Neural progenitor cell (in vitro differentiated cells): ENCODE measurements around the gene USP25. TPM values are rescaled to one million over a fixed set of nuclear protein-coding genes. Genes with fewer than 3 reads are reported as not detected.

Source experiments
- DNase-seq: peaks from one replicate; pipeline ENCODE4 v3.0.0-alpha.2; 2016; ENCODE audit warnings: low spot score
- H2AFZ ChIP-seq: fragments of 200-600 bp; sonication (generic); replicated peaks from 2 replicates; pipeline ENCODE4 v1.6.1; 2016; ENCODE audit warnings: antibody characterized with exemption
- H3F3A ChIP-seq: fragments of 200-600 bp; sonication (generic); 2 replicates; pipeline ENCODE4 v1.6.1; 2016; ENCODE audit warnings: antibody characterized with exemption, low read depth
- H3K27ac ChIP-seq: fragments of 200-600 bp; sonication (generic); 2 replicates; pipeline ENCODE4 v1.5.1; 2016; ENCODE audit warnings: mild to moderate bottlenecking
- H3K27me3 ChIP-seq: fragments of 200-600 bp; sonication (generic); 2 replicates; pipeline ENCODE4 v1.6.1; 2016; ENCODE audit warnings: mild to moderate bottlenecking, moderate library complexity
- H3K36me3 ChIP-seq: fragments of 200-600 bp; sonication (generic); 2 replicates; pipeline ENCODE4 v1.5.1; 2016
- H3K4me1 ChIP-seq: fragments of 200-600 bp; sonication (generic); 2 replicates; pipeline ENCODE4 v1.6.1; 2016; ENCODE audit warnings: mixed run types
- H3K4me2 ChIP-seq: fragments of 200-600 bp; sonication (generic); 2 replicates; pipeline ENCODE4 v1.6.1; 2016
- H3K4me3 ChIP-seq: fragments of 200-600 bp; sonication (generic); 2 replicates; pipeline ENCODE4 v1.5.1; 2016
- H3K79me2 ChIP-seq: fragments of 200-600 bp; sonication (generic); 2 replicates; pipeline ENCODE4 v1.6.1; 2016; ENCODE audit warnings: low read depth
- H3K9ac ChIP-seq: fragments of 200-600 bp; sonication (generic); 2 replicates; pipeline ENCODE4 v1.6.1; 2016
- H3K9me3 ChIP-seq: fragments of 200-600 bp; sonication (generic); 2 replicates; pipeline ENCODE4 v1.5.1; 2016; ENCODE audit warnings: low read depth
- H4K20me1 ChIP-seq: fragments of 200-600 bp; sonication (generic); 2 replicates; pipeline ENCODE4 v1.6.1; 2016; ENCODE audit warnings: low read depth
- H3K27ac Mint-ChIP-seq: 3 replicates; pipeline ENCODE4 v1.8.0; 2021; ENCODE audit warnings: mixed read lengths
- H3K27me3 Mint-ChIP-seq: 2 replicates; pipeline ENCODE4 v1.8.0; 2022; ENCODE audit warnings: low read depth, mild to moderate bottlenecking, inconsistent platforms, moderate library complexity, mixed read lengths; ENCODE audit not compliant: insufficient read depth
- H3K36me3 Mint-ChIP-seq: 3 replicates; pipeline ENCODE4 v1.8.0; 2021; ENCODE audit warnings: mixed read lengths
- H3K4me1 Mint-ChIP-seq: 3 replicates; pipeline ENCODE4 v1.8.0; 2021; ENCODE audit warnings: mixed read lengths
- H3K4me3 Mint-ChIP-seq: 3 replicates; pipeline ENCODE4 v1.8.0; 2021; ENCODE audit warnings: mild to moderate bottlenecking, moderate library complexity, mixed read lengths
- H3K9me3 Mint-ChIP-seq: 3 replicates; pipeline ENCODE4 v1.8.0; 2020; ENCODE audit warnings: mixed read lengths
- CTCF ChIP-seq: fragments of 200-600 bp; sonication (generic); IDR thresholded peaks from 2 replicates; pipeline ENCODE4 v1.5.1; 2017; ENCODE audit warnings: antibody characterized with exemption, mild to moderate bottlenecking
- EZH2 ChIP-seq: fragments of 200-600 bp; sonication (generic); IDR thresholded peaks from 2 replicates; pipeline ENCODE4 v1.6.1; 2017; ENCODE audit warnings: antibody characterized with exemption, mild to moderate bottlenecking, moderate library complexity
- EZH2phosphoT487 ChIP-seq: fragments of 200-600 bp; sonication (generic); IDR thresholded peaks from 2 replicates; pipeline ENCODE4 v1.6.1; 2017; ENCODE audit warnings: antibody characterized with exemption
- total RNA-seq: library from RNA; depleted of rRNA; stranded (reverse); fragments of >200 nt; gene quantifications from 2 replicates; pipeline ENCODE4 v1.2.3, GENCODE V29; 2015; ENCODE audit warnings: low replicate concordance

The USP25 gene
- total RNA-seq, 1 donor from 2014 or later = 36.4 TPM

- Mint-ChIP-seq H3K36me3 (peaks cover 23% of the 10 kb centered on the region), H3K9me3 (no peaks in the 10 kb centered on the region), H3K4me3 (no peak overlapping the region), H3K27ac (no peak overlapping the region), H3K4me1 (no peaks in the 10 kb centered on the region), H3K27me3 (no peaks in the 10 kb centered on the region)
- Histone ChIP-seq H3K4me1 (no peaks in the 10 kb centered on the region), H3K9me3 (no peaks in the 10 kb centered on the region), H3K27ac (no peak overlapping the region), H3F3A (peaks cover 10% of the 10 kb centered on the region), H3K9ac (no peak overlapping the region), H2AFZ (no peak overlapping the region), H3K79me2 (no peaks in the 10 kb centered on the region), H3K4me2 (no peak overlapping the region), H3K4me3 (no peak overlapping the region), H3K27me3 (no peaks in the 10 kb centered on the region), H4K20me1 (no peaks in the 10 kb centered on the region), H3K36me3 (no peaks in the 10 kb centered on the region)
- DNase-seq = peak; percentile 52
- TF ChIP-seq EZH2 (no peak), CTCF (peak; percentile 71), EZH2phosphoT487 (no peak)
These were observed 96.5 kb downstream of the USP25 start for GRCh38 chr21:15826147-15826780.

DNA sequence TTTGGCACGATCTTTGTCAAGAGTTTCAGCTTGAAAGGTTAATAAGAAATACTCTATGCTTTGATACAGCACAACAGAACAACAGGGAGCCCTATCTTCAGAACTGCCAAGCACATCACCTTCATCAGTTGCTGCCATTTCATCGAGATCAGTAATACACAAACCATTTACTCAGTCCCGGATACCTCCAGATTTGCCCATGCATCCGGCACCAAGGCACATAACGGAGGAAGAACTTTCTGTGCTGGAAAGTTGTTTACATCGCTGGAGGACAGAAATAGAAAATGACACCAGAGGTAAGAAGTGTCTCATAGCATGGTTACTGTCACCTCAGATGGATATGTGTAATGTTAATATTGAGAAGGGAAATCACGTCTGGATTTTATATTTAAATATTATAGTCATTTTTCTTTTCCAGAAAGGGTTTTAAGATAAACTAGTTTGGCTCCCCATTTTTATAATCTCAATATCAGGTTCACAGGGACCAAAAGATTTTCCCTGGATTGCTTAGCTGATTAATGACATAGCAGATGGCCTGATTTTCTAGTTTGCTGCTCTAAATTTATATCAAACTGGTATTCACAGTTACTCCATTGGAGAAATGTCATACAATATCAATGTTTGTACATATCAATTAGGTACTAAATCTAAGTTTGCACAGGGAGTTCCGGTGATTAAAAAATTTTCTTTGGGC lies 97.3 kb downstream of the USP25 start:
- Histone ChIP-seq H3K27ac (no peak overlapping the region), H3K36me3 (no peaks in the 10 kb centered on the region), H3K4me2 (no peak overlapping the region), H3K27me3 (no peaks in the 10 kb centered on the region), H4K20me1 (no peaks in the 10 kb centered on the region), H3F3A (peaks cover 10% of the 10 kb centered on the region), H3K4me1 (no peaks in the 10 kb centered on the region), H3K9ac (no peak overlapping the region), H3K79me2 (no peaks in the 10 kb centered on the region), H3K9me3 (no peaks in the 10 kb centered on the region), H2AFZ (no peak overlapping the region), H3K4me3 (no peak overlapping the region)
- no peak overlapping the region for H3K4me3 Mint-ChIP-seq
- no peaks in the 10 kb centered on the region for H3K9me3 Mint-ChIP-seq
- peaks cover 20% of the 10 kb centered on the region for H3K36me3 Mint-ChIP-seq
- H3K27me3 Mint-ChIP-seq = no peaks in the 10 kb centered on the region
- DNase-seq = no peak
- H3K27ac Mint-ChIP-seq = no peak overlapping the region
- no peaks in the 10 kb centered on the region for H3K4me1 Mint-ChIP-seq
- TF ChIP-seq EZH2 (no peak), CTCF (no peak), EZH2phosphoT487 (no peak)

GRCh38 chr21:15831497-15831896 lies 101.7 kb downstream of the USP25 start:
- Histone ChIP-seq H3K4me1 (no peaks in the 10 kb centered on the region), H3F3A (no peaks in the 10 kb centered on the region), H3K27me3 (no peaks in the 10 kb centered on the region), H3K27ac (no peak overlapping the region), H3K9ac (no peak overlapping the region), H3K9me3 (no peaks in the 10 kb centered on the region), H3K4me2 (no peak overlapping the region), H3K36me3 (no peaks in the 10 kb centered on the region), H4K20me1 (no peaks in the 10 kb centered on the region), H2AFZ (no peak overlapping the region), H3K79me2 (no peaks in the 10 kb centered on the region), H3K4me3 (no peak overlapping the region)
- Mint-ChIP-seq H3K4me1 (no peaks in the 10 kb centered on the region), H3K36me3 (peaks cover 13% of the 10 kb centered on the region), H3K27me3 (no peaks in the 10 kb centered on the region), H3K4me3 (no peak overlapping the region), H3K9me3 (no peaks in the 10 kb centered on the region), H3K27ac (no peak overlapping the region)
- TF ChIP-seq EZH2 (no peak), EZH2phosphoT487 (no peak), CTCF (no peak)
- no peak for DNase-seq
